DND-41 (cell line): ENCODE measurements around the gene ACTN1.

Experiments
- ATAC-seq: fragments of 200-7000 bp; cut with Tn5 transposase; 3 replicates; pipeline ENCODE4 v1.9.1; 2021; ENCODE audit warnings: low read depth; ENCODE audit not compliant: insufficient read depth
- DNase-seq: peaks from one replicate; pipeline ENCODE4 v3.0.0-alpha.2; 2020
- H2AFZ ChIP-seq: 2 replicates; pipeline ENCODE4 v1.6.0; 2012; ENCODE audit warnings: low read depth, low read length
- H3K27ac ChIP-seq: 2 replicates; pipeline ENCODE4 v1.5.1; 2012; ENCODE audit warnings: low read length, inconsistent platforms
- H3K27me3 ChIP-seq: fragments of 200-600 bp; sonication (generic); 2 replicates; pipeline ENCODE4 v1.6.0; 2012; ENCODE audit warnings: low read length, mild to moderate bottlenecking, inconsistent platforms; ENCODE audit not compliant: insufficient read depth, poor library complexity
- H3K36me3 ChIP-seq: 2 replicates; pipeline ENCODE4 v1.5.1; 2012; ENCODE audit warnings: low read length, inconsistent platforms; ENCODE audit not compliant: insufficient read depth
- H3K4me1 ChIP-seq: 2 replicates; pipeline ENCODE4 v1.5.1; 2012; ENCODE audit warnings: mild to moderate bottlenecking, low read length; ENCODE audit not compliant: insufficient read depth
- H3K4me2 ChIP-seq: 2 replicates; pipeline ENCODE4 v1.6.0; 2012; ENCODE audit warnings: mild to moderate bottlenecking, moderate library complexity, low read length, inconsistent platforms; ENCODE audit not compliant: insufficient read depth
- H3K4me3 ChIP-seq, 2 experiments: fragments of 200-600 bp in 1 of 2; shearing (Covaris generic) in 1 of 2; 2 replicates each; pipeline ENCODE4 v1.5.1; 2012 to 2016; ENCODE audit warnings: inconsistent platforms in 2 of 2, low read length in 2 of 2, mild to moderate bottlenecking in 2 of 2, low read depth in 1 of 2, moderate library complexity in 1 of 2
- H3K79me2 ChIP-seq: 2 replicates; pipeline ENCODE4 v1.6.0; 2012; ENCODE audit warnings: low read length, inconsistent platforms; ENCODE audit not compliant: insufficient read depth
- H3K9ac ChIP-seq: 2 replicates; pipeline ENCODE4 v1.6.0; 2012; ENCODE audit warnings: low read depth, mild to moderate bottlenecking, inconsistent platforms, low read length, moderate library complexity
- H3K9me3 ChIP-seq: 2 replicates; pipeline ENCODE4 v1.5.1; 2012; ENCODE audit warnings: low read length, moderate library complexity, mild to moderate bottlenecking, inconsistent platforms; ENCODE audit not compliant: insufficient read depth, severe bottlenecking
- H4K20me1 ChIP-seq: 2 replicates; pipeline ENCODE4 v1.6.0; 2012; ENCODE audit warnings: low read length; ENCODE audit not compliant: insufficient read depth
- EZH2 ChIP-seq: IDR thresholded peaks from 3 replicates; pipeline ENCODE4 v1.6.1; 2012; ENCODE audit warnings: borderline replicate concordance, low read depth, mild to moderate bottlenecking, moderate library complexity, low read length, inconsistent platforms; ENCODE audit not compliant: severe bottlenecking
- TF ChIP-seq, protein P1 (sequence below): IDR thresholded peaks from 2 replicates; pipeline ENCODE4 v1.5.1; 2012; ENCODE audit warnings: borderline replicate concordance, low read length, moderate library complexity, mild to moderate bottlenecking; ENCODE audit not compliant: poor library complexity, severe bottlenecking; ENCODE audit errors: extremely low read depth

ACTN1 gene

DNA sequence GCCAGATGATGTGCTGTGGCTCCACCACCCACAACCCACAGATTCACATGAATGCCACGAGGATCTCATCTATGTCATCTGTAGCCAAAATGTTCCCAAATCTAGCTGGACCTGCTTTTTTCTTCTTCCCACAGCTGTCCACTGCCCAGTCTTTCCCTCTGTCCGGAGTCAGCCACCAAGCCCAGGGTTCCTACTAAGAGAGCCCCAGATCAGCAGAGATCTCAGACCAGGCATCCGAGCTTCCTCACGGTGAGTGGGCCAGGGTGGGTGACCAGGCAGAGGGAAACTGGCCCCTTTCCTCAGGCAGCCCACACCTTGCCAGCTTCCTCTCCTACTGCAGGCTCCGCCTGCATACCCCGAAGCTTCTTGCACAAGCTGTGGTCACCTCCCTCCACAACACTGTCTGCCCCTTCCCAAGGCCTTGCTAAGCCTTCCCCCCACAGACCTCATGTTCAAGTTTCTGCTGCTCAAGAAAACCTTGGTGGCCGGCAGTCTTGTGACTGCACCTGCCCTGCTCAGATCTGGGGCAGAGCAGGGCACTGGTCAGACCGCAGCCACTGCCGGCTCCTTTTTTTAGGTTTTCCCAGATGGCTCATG lies 81.4 kb downstream of the ACTN1 start:
- DNase-seq (no peak), ATAC-seq (no peak)
- H3K4me1 ChIP-seq = no peaks in the 10 kb centered on the region
- no peaks in the 10 kb centered on the region for H3K79me2 ChIP-seq
- no peak overlapping the region for H3K4me3 ChIP-seq
- H2AFZ ChIP-seq = no peak overlapping the region
- no peak overlapping the region for H3K27ac ChIP-seq
- H4K20me1 ChIP-seq = peaks cover 8% of the 10 kb centered on the region
- peaks cover 89% of the 10 kb centered on the region for H3K36me3 ChIP-seq
- no peak overlapping the region for H3K4me2 ChIP-seq
- H3K27me3 ChIP-seq = no peaks in the 10 kb centered on the region
- H3K9me3 ChIP-seq = no peaks in the 10 kb centered on the region
- no peak for TF ChIP-seq EZH2
- TF ChIP-seq, protein P1, sequence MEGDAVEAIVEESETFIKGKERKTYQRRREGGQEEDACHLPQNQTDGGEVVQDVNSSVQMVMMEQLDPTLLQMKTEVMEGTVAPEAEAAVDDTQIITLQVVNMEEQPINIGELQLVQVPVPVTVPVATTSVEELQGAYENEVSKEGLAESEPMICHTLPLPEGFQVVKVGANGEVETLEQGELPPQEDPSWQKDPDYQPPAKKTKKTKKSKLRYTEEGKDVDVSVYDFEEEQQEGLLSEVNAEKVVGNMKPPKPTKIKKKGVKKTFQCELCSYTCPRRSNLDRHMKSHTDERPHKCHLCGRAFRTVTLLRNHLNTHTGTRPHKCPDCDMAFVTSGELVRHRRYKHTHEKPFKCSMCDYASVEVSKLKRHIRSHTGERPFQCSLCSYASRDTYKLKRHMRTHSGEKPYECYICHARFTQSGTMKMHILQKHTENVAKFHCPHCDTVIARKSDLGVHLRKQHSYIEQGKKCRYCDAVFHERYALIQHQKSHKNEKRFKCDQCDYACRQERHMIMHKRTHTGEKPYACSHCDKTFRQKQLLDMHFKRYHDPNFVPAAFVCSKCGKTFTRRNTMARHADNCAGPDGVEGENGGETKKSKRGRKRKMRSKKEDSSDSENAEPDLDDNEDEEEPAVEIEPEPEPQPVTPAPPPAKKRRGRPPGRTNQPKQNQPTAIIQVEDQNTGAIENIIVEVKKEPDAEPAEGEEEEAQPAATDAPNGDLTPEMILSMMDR = no peak
- H3K9ac ChIP-seq = no peak overlapping the region

- no peak overlapping the region for H2AFZ ChIP-seq
- TF ChIP-seq EZH2 = no peak
- TF ChIP-seq, protein P1 = peak; percentile 47
- peaks cover 88% of the 10 kb centered on the region for H3K36me3 ChIP-seq
- H3K4me3 ChIP-seq = no peak overlapping the region
- H3K27me3 ChIP-seq = no peaks in the 10 kb centered on the region
- peaks cover 8% of the 10 kb centered on the region for H4K20me1 ChIP-seq
- ATAC-seq (no peak), DNase-seq (no peak)
- no peaks in the 10 kb centered on the region for H3K4me1 ChIP-seq
- H3K9ac ChIP-seq = no peak overlapping the region
- no peak overlapping the region for H3K27ac ChIP-seq
- no peaks in the 10 kb centered on the region for H3K9me3 ChIP-seq
- H3K79me2 ChIP-seq = no peaks in the 10 kb centered on the region
- no peak overlapping the region for H3K4me2 ChIP-seq
These were observed 83.0 kb downstream of the ACTN1 start for GRCh38 chr14:68896132-68896531.

DNA sequence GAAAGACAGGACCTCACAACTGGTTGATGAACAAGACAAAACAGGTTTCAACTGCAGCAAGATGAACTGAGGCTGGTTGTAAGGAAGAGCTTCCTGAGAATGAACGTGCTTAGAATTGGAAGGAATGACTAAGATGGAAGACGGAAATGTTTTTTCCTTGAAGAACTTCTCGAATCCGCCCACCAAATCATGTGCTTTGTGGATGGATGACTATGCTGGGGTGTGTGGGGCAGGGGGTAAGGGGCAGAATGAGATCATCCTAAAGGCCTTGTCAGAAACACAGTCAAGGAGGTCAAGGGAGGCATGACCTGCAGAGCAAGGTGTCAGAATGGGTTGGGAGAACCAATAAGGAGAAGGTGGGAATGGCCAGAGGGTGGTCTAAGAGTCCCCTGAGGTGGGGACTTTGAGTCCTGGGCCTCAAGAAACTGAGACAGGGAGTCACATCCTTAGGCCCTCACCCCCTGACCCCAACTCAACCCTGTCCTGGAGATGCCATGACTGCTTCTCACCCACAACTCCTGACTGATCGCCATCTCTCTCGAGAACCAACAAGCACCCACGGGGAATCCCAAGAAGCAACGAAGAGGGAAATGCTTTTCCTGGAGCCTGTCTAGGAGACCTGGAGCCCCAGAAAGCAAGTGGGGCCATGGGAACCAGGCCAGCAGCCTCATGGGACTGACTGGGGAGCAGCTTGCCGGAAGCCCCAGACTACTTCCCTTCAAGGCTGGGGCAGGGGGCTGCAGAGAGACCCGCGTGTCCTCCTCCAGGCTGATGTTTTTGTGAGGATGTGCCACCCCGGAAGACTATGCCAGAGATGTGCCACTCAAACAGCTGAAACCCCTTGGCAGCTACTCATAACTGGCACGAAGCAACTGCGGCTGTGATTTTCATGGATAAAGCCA lies 84.0 kb downstream of the ACTN1 start:
- Histone ChIP-seq H3K4me2 (no peak overlapping the region), H4K20me1 (peaks cover 8% of the 10 kb centered on the region), H3K9me3 (no peaks in the 10 kb centered on the region), H2AFZ (no peak overlapping the region), H3K36me3 (peaks cover 90% of the 10 kb centered on the region), H3K9ac (no peak overlapping the region), H3K27me3 (no peaks in the 10 kb centered on the region), H3K4me1 (no peaks in the 10 kb centered on the region), H3K27ac (no peak overlapping the region), H3K79me2 (no peaks in the 10 kb centered on the region), H3K4me3 (no peak overlapping the region)
- ATAC-seq (no peak), DNase-seq (no peak)
- no peak for TF ChIP-seq EZH2
- TF ChIP-seq, protein P1 = no peak
